OCI-LY1 (cell line): ENCODE results near the gene PHACTR4.
"Not testable (repeated sequence)": the region's sequence is repeated elsewhere in the genome, so short reads cannot be mapped to it uniquely, and the experiment has no call there.

ENCODE experiments used
- H2AFZ ChIP-seq: fragments of 200-600 bp; sonication (generic), shearing (Covaris generic); 2 replicates; pipeline ENCODE4 v1.6.0; 2014; ENCODE audit warnings: antibody characterized with exemption, mild to moderate bottlenecking, low read length
- H3F3A ChIP-seq: fragments of 200-600 bp; sonication (generic), shearing (Covaris generic); 2 replicates; pipeline ENCODE4 v1.6.0; 2014; ENCODE audit warnings: mild to moderate bottlenecking, antibody characterized with exemption, low read length, moderate library complexity; ENCODE audit not compliant: insufficient read depth
- H3K27ac ChIP-seq: fragments of 200-600 bp; sonication (generic); 2 replicates; pipeline ENCODE4 v1.5.1; 2014; ENCODE audit warnings: low read length, mixed run types, mild to moderate bottlenecking, low read depth; ENCODE audit not compliant: poor library complexity, severe bottlenecking
- H3K27me3 ChIP-seq: fragments of 200-600 bp; sonication (generic); 2 replicates; pipeline ENCODE4 v1.6.0; 2014; ENCODE audit warnings: antibody characterized with exemption, mild to moderate bottlenecking, low read length, moderate library complexity; ENCODE audit not compliant: insufficient read depth
- H3K36me3 ChIP-seq: fragments of 200-600 bp; sonication (generic); 2 replicates; pipeline ENCODE4 v1.6.1; 2014; ENCODE audit warnings: mild to moderate bottlenecking, antibody characterized with exemption, low read length, moderate library complexity, mixed read lengths; ENCODE audit not compliant: insufficient read depth
- H3K4me1 ChIP-seq: fragments of 200-600 bp; sonication (generic); 2 replicates; pipeline ENCODE4 v1.5.1; 2014; ENCODE audit warnings: mild to moderate bottlenecking, low read length, moderate library complexity; ENCODE audit not compliant: insufficient read depth, severe bottlenecking
- H3K4me2 ChIP-seq: fragments of 200-600 bp; sonication (generic), shearing (Covaris generic); 2 replicates; pipeline ENCODE4 v1.6.1; 2014; ENCODE audit warnings: low read length
- H3K4me3 ChIP-seq: fragments of 200-600 bp; sonication (generic); 2 replicates; pipeline ENCODE4 v1.5.1; 2014; ENCODE audit warnings: low read length, low read depth, mild to moderate bottlenecking, mixed read lengths; ENCODE audit not compliant: poor library complexity, severe bottlenecking
- H3K79me2 ChIP-seq: fragments of 200-600 bp; shearing (Covaris generic); 2 replicates; pipeline ENCODE4 v1.6.1; 2016; ENCODE audit warnings: mixed run types, low read length, mixed read lengths; ENCODE audit not compliant: insufficient read depth
- H3K9ac ChIP-seq: fragments of 200-600 bp; sonication (generic), shearing (Covaris generic); 2 replicates; pipeline ENCODE4 v1.6.1; 2014; ENCODE audit warnings: mild to moderate bottlenecking, low read length, mixed read lengths
- H3K9me2 ChIP-seq: fragments of 200-600 bp; sonication (generic), shearing (Covaris generic); 2 replicates; pipeline ENCODE4 v1.6.1; 2014; ENCODE audit warnings: low read depth, mild to moderate bottlenecking, low read length, mixed read lengths
- H3K9me3 ChIP-seq: fragments of 200-600 bp; shearing (Covaris generic); 2 replicates; pipeline ENCODE4 v1.6.1; 2014; ENCODE audit warnings: low read length, mixed read lengths
- H4K20me1 ChIP-seq: fragments of 200-600 bp; sonication (generic), shearing (Covaris generic); 2 replicates; pipeline ENCODE4 v1.6.0; 2016; ENCODE audit warnings: mild to moderate bottlenecking, low read length; ENCODE audit not compliant: insufficient read depth
- CTCF ChIP-seq: fragments of 200-600 bp; sonication (generic), shearing (Covaris generic); IDR thresholded peaks from 2 replicates; pipeline ENCODE4 v1.5.1; 2017; ENCODE audit warnings: mild to moderate bottlenecking, antibody characterized with exemption, low read length, moderate library complexity, mixed read lengths
- EZH2 ChIP-seq: fragments of 200-600 bp; sonication (generic), shearing (Covaris generic); IDR thresholded peaks from 2 replicates; pipeline ENCODE4 v1.8.0; 2017; ENCODE audit warnings: borderline replicate concordance, mixed run types, mild to moderate bottlenecking, antibody characterized with exemption, low read length, moderate library complexity, mixed read lengths

The PHACTR4 gene

GRCh38 chr1:28340221-28340974 is 29.1 kb upstream of the PHACTR4 start:
- Histone ChIP-seq H4K20me1 (no peaks in the 10 kb centered on the region), H3K9ac (no peak overlapping the region), H3K36me3 (peaks cover 6% of the 10 kb centered on the region; the same call in 1 of the 2 replicates), H3K9me2 (no peaks in the 10 kb centered on the region), H3K27ac (no peak overlapping the region), H3K4me1 (no peaks in the 10 kb centered on the region), H3F3A (no peaks in the 10 kb centered on the region), H3K4me3 (no peak overlapping the region), H3K4me2 (no peak overlapping the region), H3K79me2 (no peaks in the 10 kb centered on the region), H3K27me3 (no peaks in the 10 kb centered on the region), H2AFZ (no peak overlapping the region), H3K9me3 (no peaks in the 10 kb centered on the region)
- TF ChIP-seq EZH2 (no peak), CTCF (no peak)

- TF ChIP-seq EZH2: no peak
- no peak for TF ChIP-seq CTCF
- Histone ChIP-seq H3K4me2 (no peak overlapping the region), H3K4me1 (no peaks in the 10 kb centered on the region), H3K27me3 (no peaks in the 10 kb centered on the region), H4K20me1 (no peaks in the 10 kb centered on the region), H3K9me2 (no peaks in the 10 kb centered on the region), H3F3A (no peaks in the 10 kb centered on the region), H3K27ac (no peak overlapping the region), H3K79me2 (no peaks in the 10 kb centered on the region), H3K4me3 (no peak overlapping the region), H2AFZ (no peak overlapping the region), H3K9me3 (no peaks in the 10 kb centered on the region), H3K9ac (no peak overlapping the region), H3K36me3 (no peaks in the 10 kb centered on the region)
Measured at GRCh38 chr1:28341591-28341990, 27.9 kb upstream of the PHACTR4 start.

GRCh38 chr1:28343405-28343804 is 26.1 kb upstream of the PHACTR4 start:
- no peak overlapping the region for H3K4me3 ChIP-seq
- no peaks in the 10 kb centered on the region for H3K9me3 ChIP-seq
- no peaks in the 10 kb centered on the region for H3K36me3 ChIP-seq
- H3F3A ChIP-seq: no peaks in the 10 kb centered on the region
- no peaks in the 10 kb centered on the region for H3K27me3 ChIP-seq
- no peaks in the 10 kb centered on the region for H3K4me1 ChIP-seq
- no peaks in the 10 kb centered on the region for H3K9me2 ChIP-seq
- TF ChIP-seq CTCF: no peak
- TF ChIP-seq EZH2: no peak
- no peak overlapping the region for H2AFZ ChIP-seq
- no peak overlapping the region for H3K4me2 ChIP-seq
- no peak overlapping the region for H3K27ac ChIP-seq
- H3K79me2 ChIP-seq: no peaks in the 10 kb centered on the region
- H3K9ac ChIP-seq: no peak overlapping the region
- H4K20me1 ChIP-seq: no peaks in the 10 kb centered on the region

GRCh38 chr1:28353248-28353810 is 16.2 kb upstream of the PHACTR4 start:
- H3K4me3 ChIP-seq, H3K4me2 ChIP-seq, H3K9ac ChIP-seq: not testable (repeated sequence)

More at GRCh38 chr1:28353248-28353810, 16.2 kb upstream of the PHACTR4 start:
- H3K9me2 ChIP-seq, H3K79me2 ChIP-seq, H2AFZ ChIP-seq, H3F3A ChIP-seq, H3K27me3 ChIP-seq, H3K27ac ChIP-seq, H3K9me3 ChIP-seq, H3K36me3 ChIP-seq, H4K20me1 ChIP-seq, H3K4me1 ChIP-seq: not testable (repeated sequence)
